ENCODE measurements around the gene GABRG3.

The GABRG3 gene

DNA sequence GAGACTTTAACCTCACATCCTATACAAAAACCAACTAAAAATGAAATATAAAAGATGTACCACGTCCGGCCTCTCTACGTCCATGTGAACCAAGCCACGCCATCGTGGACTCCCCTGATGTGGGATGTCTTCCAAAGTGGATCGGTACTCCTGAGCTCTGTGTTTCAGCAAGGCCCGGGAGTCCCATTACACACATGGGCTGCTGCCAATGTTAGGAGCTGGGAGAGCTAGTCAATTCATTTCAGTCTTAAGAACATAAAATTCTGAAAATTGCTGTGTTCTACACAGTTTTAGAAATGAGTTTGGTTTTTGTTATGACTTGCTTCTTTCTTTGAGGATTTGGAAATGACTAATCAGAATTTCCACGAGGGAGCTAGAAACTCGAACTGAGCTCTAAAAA lies 131.0 kb downstream of the GABRG3 start:
- no peak for DNase-seq (ENCODE audit: low read depth)

DNA sequence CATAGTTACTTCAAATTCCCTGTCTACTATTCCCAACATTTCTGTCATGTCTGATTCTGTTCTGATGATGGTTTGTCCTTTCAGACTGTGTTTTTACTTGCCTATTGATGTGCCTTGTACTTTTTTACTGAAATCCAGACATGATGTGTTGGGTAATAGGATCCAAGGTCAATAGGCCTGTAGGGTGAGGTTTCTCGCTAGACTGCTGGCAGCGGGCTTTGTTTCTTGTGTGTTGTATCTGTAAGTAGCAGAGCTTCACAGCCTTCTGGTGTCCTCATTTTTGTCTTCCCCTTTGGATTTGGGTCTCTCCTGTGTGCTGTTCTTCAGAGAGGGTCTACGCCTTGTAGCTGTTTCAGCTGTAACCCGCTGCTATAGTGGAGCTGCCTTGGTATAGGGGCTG lies 140.3 kb downstream of the GABRG3 start:
- DNase-seq (ENCODE audit: low read depth), result no peak

DNA sequence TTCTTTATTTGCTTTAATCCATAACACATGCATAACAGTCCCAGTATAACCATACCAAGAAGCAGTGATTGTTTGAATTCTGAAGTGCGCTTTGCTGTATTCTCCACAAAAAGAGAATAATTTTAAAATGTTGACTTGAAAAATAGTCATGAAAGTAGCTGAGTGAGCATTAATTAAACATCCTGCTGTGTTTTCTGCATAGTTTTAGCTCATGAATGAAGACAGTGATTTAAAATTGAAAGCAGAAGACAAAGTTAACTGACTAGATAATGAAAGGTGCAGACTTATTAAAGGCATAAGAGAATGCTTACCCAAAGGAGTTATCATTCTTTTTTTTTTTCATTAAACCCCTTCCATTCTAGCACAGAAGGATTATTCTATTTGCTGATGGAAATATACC lies 143.5 kb downstream of the GABRG3 start:
- DNase-seq (ENCODE audit: low read depth), result no peak

DNA sequence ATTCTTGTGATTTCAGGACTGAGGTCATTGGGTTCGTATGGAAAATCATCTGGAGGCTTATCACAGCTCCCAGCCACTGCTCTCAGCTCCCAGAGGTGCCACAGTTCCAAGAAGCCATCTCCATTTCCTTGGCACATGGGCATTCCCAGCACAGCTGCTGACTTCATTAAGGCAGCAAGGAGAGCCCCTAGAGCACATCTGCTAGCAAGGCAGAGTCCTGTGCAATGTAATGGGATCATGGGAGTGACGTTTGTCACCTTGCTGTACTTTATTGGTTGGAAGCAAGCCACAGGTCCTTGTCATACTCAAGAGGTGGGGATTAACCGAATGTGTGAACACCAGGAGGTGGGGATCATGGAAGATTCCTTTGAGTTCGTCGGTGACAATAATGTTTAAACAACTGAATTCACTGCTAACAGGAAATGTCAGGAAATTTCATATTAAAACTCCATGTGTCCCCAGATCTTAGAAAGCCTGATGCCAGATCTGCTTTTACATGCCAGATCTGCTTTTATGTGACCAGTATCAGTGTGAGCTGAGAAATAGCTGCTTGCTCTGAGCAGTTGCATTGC lies 148.8 kb downstream of the GABRG3 start:
- no peak for DNase-seq (ENCODE audit: low read depth)

DNA sequence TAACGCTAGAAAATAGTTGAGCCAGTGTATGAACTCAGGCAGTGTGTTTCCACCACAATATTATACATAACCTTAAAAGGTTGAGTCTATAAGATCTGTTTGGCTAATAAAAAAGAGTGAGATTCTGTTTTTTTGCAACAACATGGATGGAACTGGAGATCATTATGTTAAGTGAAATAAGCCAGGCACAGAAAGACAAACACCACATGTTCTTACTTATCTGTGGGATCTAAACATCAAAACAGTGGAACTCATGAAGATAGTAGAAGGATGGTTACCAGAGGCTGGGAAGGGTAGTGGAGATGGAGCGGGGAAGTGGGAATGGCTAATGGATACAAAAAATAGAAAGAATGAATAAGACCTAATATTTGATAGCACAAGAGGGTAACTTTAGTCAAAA lies 150.7 kb downstream of the GABRG3 start:
- DNase-seq (ENCODE audit: low read depth), result no peak

DNA sequence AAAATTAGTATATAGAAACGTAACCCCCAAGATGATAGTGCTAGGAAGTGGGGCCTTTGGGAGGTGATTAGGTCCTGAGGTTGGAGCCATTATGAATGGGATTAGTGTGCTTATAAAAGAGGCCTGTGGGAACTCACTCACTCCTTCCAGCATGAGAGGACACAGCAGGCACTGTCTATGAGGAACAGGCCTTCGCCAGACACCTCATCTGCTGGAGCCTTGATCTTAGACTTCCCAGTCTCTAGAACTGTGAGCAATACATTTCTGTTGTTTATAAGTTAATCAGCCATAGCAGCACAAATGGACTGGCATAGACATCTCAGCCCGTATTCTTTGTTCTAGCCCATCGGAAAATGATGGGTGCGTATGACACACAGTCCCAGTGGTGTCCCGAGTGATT lies 152.3 kb downstream of the GABRG3 start:
- no peak for DNase-seq (ENCODE audit: low read depth)

DNA sequence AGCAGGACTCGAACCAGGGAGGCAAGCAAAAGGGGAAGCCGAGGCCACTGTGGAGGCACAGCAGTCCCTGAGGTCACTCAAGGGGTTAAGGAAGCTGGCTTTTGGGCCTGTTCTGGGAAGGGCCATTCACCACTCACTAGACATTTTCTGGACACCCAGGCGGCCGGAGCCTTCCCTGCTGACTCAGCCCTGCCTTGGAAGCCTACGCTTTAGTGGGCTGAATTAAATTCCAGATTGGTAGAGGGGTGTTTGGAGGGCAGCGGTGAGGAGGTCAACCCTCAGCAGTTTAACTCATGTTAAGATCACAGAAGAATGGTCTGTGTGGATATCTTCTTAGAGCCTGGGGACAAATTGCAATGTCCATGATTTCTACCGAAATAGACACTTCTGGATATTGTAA lies 152.8 kb downstream of the GABRG3 start:
- no peak for DNase-seq (ENCODE audit: low read depth)

DNA sequence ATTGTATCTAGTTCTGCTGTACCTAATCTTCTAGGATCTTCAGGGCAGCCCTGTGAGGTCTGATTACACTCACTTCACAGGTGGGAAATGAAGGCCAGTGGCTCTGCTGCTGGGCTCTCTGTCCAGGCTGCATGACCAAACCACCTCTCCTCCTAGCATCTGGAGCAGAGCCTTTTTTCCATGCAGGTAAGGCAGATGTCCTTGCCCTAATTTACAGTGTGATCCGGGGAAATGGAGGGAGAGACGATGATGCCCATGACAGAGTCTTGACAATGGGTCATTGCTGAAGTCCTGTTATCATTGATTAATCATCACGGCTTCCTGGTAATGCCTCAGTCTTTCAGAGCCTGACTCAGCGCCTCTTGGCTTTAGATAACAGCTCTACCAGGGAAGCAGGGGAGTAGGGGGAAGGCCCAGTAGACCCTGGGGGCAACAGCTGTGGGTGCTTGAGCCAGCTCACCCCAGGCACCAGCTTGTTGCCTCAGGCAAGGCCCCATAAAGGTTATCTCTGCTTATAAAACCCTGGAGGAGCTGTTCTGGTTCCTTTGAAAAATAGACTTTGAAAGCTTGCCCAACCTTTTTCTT lies 153.4 kb downstream of the GABRG3 start:
- DNase-seq (ENCODE audit: low read depth), result no peak

DNA sequence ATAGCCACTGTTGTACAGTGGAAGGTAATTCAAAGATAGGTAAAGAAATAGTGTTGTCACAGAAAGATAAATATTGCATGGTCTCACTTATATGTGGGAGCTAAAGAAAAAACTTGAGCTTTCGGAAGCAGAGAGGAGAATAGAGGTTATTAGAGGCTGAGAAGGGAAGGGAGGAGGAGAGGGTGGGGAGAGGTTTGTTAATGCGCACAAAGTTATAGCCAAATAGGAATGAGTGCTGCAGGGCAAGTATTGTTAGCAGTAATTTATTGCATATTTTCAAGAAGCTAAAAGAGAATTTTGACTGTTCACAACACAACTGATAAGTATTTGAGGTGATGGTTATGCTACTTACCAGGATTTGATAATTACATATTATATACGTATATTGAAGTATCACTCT lies 154.2 kb downstream of the GABRG3 start:
- DNase-seq (ENCODE audit: low read depth), result no peak

DNA sequence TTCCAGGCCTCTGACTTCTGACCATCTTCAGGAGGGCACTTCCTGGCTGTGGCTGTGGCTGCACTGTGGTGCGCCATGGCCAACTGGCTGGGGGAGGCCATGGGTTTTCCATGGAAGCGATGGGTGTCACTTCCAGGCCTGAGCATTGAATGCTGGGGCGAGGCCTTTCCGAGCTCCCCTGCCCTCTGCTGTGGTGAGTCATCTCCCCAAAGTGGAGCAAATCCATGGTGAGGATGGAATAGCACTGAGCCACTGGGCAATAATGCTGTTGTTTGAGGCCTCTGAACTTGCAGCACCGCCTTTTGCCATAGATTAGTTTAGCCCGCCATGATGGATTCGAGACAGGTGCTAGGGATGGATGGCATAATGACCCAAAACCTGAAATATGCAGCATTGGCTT lies 155.5 kb downstream of the GABRG3 start:
- DNase-seq (ENCODE audit: low read depth), result no peak

DNA sequence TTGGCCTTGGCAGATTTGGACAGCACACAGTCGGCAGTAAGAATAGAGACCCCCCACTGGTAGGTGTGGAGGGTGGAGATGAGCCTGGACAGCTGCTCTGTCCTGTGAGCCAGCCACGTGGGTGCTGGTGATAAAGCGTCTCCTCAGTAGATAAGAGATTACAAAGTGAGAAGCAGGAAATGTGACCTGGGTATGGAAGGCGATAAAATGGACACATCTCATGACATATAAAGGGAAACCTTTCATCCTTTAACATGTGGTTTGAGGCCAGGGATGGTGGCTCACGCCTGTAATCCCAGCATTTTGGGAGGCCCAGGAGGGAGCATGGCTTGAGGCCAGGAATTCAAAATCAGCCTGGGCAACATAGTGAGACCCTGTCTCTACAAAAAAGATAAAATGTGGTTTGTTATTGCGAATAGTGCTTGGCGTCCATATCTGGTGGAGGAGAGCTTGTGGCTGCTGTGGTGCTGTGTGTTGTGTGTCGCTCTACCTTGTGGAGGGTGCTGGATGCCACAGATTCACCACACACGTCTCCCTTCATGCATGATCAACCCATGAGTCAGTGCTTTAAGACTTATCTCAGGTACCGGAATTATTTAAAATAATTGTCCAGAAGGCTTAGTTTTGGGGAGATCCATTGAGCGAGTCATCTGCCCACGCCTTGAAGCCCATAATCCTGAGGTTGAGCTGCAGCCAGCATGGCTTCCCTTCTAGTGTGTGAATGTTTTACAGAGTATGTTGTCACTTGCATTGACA lies 157.0 kb downstream of the GABRG3 start:
- DNase-seq (ENCODE audit: low read depth), result no peak

DNA sequence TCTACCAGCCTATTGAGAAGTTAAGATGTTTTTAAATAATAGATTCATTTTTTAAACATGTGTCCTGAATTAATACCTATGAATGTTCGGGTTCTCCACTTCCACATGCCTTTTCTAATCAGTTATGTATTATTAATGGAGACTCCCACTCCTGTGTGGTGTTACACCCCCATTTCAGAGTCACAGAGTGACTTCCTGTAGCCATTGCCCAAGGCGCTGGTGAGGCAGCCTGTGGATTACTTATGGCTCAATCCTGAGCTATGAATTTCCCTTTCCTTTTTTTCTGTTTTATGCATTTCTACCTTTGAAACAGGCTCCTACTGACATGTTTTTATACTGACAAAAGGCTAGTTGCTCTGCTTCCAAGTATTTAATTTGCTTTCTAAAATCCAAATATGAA lies 162.3 kb downstream of the GABRG3 start:
- no peak for DNase-seq (ENCODE audit: low read depth)

DNA sequence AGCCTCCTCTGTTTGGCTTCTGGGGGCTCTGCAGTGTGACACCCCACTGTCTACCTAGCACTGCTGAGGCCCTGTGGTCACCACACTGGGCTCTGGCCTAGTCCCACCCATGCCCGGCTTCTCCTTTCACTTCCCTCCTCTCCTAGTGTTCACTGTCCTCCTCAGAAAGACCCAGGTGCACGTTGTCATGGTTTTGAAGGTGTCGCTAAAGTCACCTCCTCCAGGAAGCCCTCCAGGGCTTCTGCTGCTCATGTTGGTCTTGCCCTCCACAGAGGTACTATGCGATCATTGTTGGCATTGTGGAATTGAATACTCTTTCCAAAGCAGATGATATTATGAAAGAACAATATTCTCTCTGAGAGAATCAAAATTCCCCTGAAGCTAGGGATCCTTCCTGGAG lies 163.5 kb downstream of the GABRG3 start:
- DNase-seq (ENCODE audit: low read depth), result no peak

DNA sequence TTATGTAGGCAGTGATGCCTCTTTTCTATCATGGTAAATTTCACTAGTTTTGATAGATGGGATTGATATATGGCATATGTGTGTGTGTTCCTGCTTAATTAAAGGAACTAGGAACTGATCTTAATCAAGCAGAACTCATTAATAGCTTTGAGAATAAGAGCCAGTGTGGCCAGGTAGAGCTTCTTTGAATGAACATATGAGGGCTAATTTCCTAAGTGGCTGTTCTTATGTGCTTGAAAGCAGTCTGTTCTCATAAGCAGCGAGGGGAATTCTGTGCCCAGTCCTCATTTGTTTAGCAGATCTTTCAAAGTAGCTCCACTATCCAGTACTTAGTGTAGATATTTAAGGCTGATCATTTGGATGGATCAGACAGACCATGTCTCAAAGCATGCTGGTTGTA lies 164.2 kb downstream of the GABRG3 start:
- no peak for DNase-seq (ENCODE audit: low read depth)

DNA sequence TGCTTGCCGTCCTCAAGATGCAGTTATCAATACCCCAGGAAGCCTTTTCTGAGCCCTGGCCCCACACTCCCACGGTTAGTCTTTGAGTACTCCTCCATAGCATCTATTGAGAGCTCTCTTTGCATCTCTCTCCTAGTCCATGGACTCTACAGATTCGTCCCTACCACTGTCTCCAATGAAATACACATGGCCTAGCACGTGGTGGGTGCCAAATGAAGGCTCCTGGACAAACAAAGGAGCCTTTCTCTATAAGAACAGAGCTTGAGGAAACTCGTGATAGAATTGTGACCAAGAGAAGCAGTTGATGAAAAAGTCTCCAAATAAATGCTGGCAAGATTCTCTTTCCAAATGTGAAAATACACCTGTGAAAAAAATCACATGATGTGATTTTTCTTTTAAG lies 166.1 kb downstream of the GABRG3 start:
- no peak for DNase-seq (ENCODE audit: low read depth)

DNA sequence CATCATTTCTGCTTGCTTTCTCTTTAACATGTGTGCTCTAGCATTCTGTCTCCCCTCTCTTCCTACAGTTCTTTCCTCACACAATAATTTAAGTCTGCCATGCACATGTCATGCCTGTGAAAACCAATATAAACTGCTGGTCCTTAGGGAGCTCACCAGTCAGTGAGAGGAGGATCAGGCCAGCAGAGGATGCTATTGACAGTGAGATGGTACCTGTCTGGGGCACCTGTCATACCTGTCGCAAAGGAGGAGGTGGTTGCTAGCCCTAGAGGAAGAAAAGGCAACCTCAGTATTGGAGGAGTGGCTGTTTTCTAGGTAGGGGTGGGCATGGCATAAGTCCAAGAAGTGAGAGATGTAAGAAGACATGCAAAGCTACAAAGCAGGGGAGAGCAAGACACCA lies 194.6 kb downstream of the GABRG3 start:
- DNase-seq (ENCODE audit: low read depth), result no peak

DNA sequence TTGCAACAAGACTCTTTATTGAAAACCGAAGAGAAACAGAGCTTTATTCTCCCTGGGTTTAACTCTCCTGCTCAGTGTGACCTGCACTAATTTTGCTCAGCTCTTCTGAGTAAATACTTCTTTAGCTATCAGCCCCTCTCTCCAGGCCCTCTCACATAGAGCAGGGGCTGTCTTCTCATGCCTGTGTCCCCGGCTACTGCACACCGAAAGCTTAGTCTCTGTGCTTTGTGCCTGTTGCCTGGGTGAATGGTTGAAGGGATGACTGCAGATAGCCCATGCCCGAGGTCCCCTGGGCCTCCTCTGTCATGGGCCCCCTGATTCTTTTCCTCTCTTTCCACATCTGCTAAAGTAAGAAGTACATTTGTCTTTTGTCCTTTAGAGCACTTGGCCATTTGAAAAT lies 195.9 kb downstream of the GABRG3 start:
- DNase-seq (ENCODE audit: low read depth), result no peak

DNA sequence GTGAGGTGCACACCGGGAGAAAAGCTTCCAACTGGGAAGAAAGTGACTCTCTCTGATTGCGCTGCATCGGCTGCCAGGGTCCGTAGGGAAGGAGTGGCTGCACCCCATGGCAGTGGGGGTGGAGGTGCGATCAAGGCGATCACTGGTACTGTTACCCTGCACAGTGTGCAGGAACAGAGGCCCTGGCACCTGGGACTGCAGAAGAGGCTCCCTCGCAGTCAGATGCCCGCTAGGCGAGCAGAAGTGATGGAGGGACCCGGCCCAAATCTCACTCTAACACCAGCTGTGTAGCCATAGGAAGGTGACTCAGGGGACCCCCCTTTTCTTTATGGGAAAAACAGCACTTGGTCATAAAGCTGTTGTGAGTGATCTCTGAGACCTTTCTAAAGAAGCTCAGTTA lies 196.8 kb downstream of the GABRG3 start:
- no peak for DNase-seq (ENCODE audit: low read depth)

DNA sequence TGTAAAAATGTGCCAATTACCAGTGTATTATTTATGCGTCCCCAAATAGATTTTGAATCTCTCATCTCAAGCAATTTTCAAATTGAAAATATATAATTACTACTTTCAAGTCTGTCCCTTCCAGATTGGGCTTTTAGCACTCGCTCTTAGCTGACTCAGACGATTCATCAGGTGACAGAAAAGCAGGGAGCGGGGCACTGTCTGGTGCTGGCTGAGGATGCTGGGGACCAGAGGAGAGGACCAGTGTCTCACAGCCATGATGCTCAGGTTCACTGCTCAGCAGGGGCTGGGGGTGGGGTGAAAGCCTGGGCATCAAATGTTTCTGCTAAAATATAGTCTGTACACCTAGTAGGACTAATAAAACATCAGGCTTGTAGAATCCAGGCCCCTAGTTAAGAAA lies 199.9 kb downstream of the GABRG3 start:
- DNase-seq (ENCODE audit: low read depth), result no peak

DNA sequence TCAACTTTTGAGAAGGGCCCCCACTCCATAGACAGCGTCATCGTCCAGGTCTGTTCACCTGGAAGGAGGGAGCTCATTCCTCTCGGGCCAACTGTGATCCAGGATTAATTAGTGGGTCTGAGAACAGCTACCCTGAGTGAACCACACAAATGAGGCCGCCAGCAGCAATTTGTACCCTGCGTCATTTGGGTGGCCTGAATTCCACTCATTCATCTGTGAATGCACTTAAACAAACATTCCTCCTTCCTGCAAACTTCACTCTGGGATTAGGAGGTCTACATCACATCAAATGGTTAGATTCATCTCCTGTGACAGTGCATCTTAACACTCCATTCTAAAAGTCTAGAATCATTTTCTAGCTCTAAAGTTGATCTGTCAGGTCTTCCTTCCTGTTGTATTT lies 201.8 kb downstream of the GABRG3 start:
- no peak for DNase-seq (ENCODE audit: low read depth)

DNA sequence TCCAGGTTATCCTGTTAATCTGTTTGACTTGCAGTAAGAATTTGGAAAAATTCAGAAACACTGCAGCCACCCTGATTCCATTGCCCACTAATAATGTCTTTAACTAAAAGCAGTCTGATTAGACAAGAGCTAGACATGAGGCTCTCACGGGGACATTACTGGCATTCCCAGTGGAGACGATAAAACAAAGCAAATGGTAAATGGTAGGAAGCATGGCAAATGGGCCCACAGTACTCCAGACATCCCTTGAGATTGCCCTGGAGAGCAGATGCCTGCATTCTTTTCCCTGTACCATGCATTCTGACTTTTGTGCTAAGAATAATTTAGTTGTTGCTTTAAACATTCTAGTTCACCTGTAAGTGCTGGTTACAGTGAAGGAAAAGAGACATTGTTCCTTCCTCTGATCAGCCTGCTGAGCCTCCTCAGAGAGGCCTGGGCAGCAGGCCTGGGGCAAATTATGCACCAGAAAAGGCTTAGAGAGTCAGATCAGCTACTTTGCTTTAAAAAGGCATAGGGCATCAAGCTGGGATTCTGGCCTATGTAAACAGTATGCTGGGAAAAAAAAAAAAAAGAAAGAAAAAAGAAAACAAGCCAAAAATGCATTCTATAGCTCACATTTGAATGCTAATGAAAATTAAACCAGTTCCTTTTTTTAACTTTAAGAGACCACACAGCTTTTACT lies 204.6 kb downstream of the GABRG3 start:
- no peak for DNase-seq (ENCODE audit: low read depth)

DNA sequence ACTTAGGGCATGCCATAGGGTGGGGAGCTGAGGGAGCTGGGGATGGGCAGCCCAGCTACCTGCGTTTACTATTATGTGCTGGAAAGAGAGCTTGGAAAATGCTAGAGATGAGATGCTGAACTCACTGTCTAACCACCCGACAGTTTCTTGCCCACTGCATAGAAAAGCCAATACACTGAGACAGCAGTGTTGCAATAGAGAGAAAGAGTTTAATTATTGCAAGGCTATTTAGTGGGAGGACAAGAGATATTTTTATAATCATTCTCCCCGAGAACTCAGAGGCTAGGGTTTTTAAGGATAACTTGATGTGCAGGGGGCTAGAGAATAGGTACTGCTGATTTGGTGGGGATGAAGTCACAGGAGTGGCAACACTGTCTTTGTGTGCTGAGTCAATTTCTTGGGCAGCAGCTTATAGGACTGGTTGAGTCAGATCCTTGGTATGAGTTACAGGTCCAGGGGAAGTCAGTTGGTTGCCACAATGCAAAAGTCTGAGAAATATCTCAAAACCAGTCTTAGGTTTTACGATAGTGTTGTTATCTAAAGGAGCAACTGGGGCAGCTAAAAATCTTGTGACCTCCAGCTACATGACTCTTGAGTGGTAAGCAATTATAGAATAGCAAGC lies 205.9 kb downstream of the GABRG3 start:
- DNase-seq (ENCODE audit: low read depth), result no peak

DNA sequence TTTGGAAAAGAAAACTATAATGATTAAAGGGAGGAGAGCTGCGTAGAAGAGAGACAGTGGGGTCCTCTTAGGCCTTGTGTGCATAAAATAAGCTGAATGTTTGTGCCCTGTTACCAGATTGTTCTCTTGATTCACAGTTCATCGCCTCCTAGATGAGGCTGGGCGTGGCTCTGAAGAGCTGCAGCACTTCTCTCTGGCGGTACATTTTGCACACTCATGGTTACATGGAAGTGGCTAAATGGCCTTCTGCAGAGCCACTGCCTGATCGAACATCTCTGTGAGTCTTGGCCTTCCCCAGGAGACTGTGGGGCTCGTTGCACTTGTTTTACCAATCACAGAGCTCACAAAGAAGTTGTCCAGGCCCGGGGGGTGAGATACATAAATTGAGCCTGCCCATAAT lies 208.8 kb downstream of the GABRG3 start:
- no peak for DNase-seq (ENCODE audit: low read depth)

All from stromal cell of bone marrow (primary cell).